Activated CD8-positive, alpha-beta memory T cell treated with anti-CD3 and anti-CD28 coated beads for 36 hours (primary cell): ENCODE results near the gene GPR15. TPM values are rescaled to one million over a fixed set of nuclear protein-coding genes. Genes with fewer than 3 reads are reported as not detected.

Experiments used
- CTCF ChIA-PET: fragments of 350-600 bp; sonication (Branson Sonifier 250); formaldehyde crosslinking; loops from one replicate; lab custom pipeline; 2021; ENCODE audit warnings: antibody characterized with exemption; lab: Charles Lee
- POLR2A ChIA-PET: fragments of 350-600 bp; sonication (Branson Sonifier 250); formaldehyde crosslinking; loops from one replicate; lab custom pipeline; 2021; ENCODE audit warnings: antibody characterized with exemption; lab: Charles Lee
- total RNA-seq, 2 experiments: library from RNA; stranded (reverse); gene quantifications; one replicate each; pipeline ENCODE4 v1.2.3, GENCODE V29; 2021

GPR15 gene
- 1 to 10 TPM; 4.4 to 5.0 TPM for total RNA-seq

- POLR2A ChIA-PET, result interaction anchor here (1.8 kb wide), 1 partner anchor 24 kb away, joined by 16 read pairs; no protein-coding TSS in a partner anchor
- CTCF ChIA-PET, result interaction anchor here (0.6 kb wide), 1 partner anchor 498 kb away, joined by 3 read pairs; no protein-coding TSS in a partner anchor
Measured at GRCh38 chr3:98531622-98532274, at the start of gene GPR15. Gene GPR15, plus strand, starts transcription at chr3:98531978. Its CDS starts 56 bp downstream, at chr3:98532034.

GRCh38 chr3:98482717-98483482 lies 48.9 kb upstream of the GPR15 start:
- ChIA-PET POLR2A (no interaction called here), CTCF (no interaction called here)

- CTCF ChIA-PET, result no interaction called here
- POLR2A ChIA-PET, result no interaction called here
Measured at GRCh38 chr3:98483626-98484025, 48.2 kb upstream of the GPR15 start.

- POLR2A ChIA-PET, result no interaction called here
- CTCF ChIA-PET, result no interaction called here
Measured at GRCh38 chr3:98497381-98497780, 34.4 kb upstream of the GPR15 start, which contains the start of gene OR5K2. Gene OR5K2, plus strand, starts transcription at chr3:98497681. Its CDS starts 0 bp downstream, at chr3:98497681.

- POLR2A ChIA-PET, result no interaction called here
- CTCF ChIA-PET, result no interaction called here
Measured at GRCh38 chr3:98500019-98500418, 31.8 kb upstream of the GPR15 start.

- CTCF ChIA-PET, result no interaction called here
- POLR2A ChIA-PET, result no interaction called here
Measured at GRCh38 chr3:98501270-98501669, 30.5 kb upstream of the GPR15 start.

GRCh38 chr3:98501863-98502576 lies 29.8 kb upstream of the GPR15 start:
- ChIA-PET POLR2A (no interaction called here), CTCF (no interaction called here)

- CTCF ChIA-PET, result interaction anchor here (0.6 kb wide), 1 partner anchor 985 kb away, joined by 3 read pairs; no protein-coding TSS in a partner anchor
- POLR2A ChIA-PET, result no interaction called here
Measured at GRCh38 chr3:98504539-98504938, 27.2 kb upstream of the GPR15 start.

GRCh38 chr3:98508582-98508981 lies 23.2 kb upstream of the GPR15 start:
- ChIA-PET POLR2A (no interaction called here), CTCF (no interaction called here)

GRCh38 chr3:98512576-98512975 lies 19.2 kb upstream of the GPR15 start:
- ChIA-PET POLR2A (no interaction called here), CTCF (no interaction called here)

GRCh38 chr3:98513091-98513511 lies 18.7 kb upstream of the GPR15 start:
- ChIA-PET POLR2A (no interaction called here), CTCF (no interaction called here)

- ChIA-PET POLR2A (no interaction called here), CTCF (interaction anchor here (1.4 kb wide), 1 partner anchor 88 kb away, joined by 3 read pairs; no protein-coding TSS in a partner anchor)
Measured at GRCh38 chr3:98513736-98514135, 18.0 kb upstream of the GPR15 start.

- POLR2A ChIA-PET, result no interaction called here
- CTCF ChIA-PET, result interaction anchor here (1.4 kb wide), 1 partner anchor 87 kb away, joined by 3 read pairs; no protein-coding TSS in a partner anchor
Measured at GRCh38 chr3:98514948-98515347, 16.8 kb upstream of the GPR15 start.

GRCh38 chr3:98518816-98519215 lies 13.0 kb upstream of the GPR15 start:
- POLR2A ChIA-PET, result no interaction called here
- CTCF ChIA-PET, result interaction anchor here (0.9 kb wide), 1 partner anchor 18 kb away, joined by 3 read pairs; no protein-coding TSS in a partner anchor

- ChIA-PET CTCF (interaction anchor here (0.9 kb wide), 2 partner anchors 10 to 18 kb away, joined by 3 read pairs; no protein-coding TSS in a partner anchor), POLR2A (interaction anchor here (1.0 kb wide), 1 partner anchor 38 kb away, joined by 5 read pairs; no protein-coding TSS in a partner anchor)
Measured at GRCh38 chr3:98519351-98519750, 12.4 kb upstream of the GPR15 start.

GRCh38 chr3:98521897-98522543 lies 9.8 kb upstream of the GPR15 start:
- CTCF ChIA-PET, result interaction anchor here (0.6 to 2.0 kb wide), 3 partner anchors 13 to 34 kb away, joined by 3 to 7 read pairs (median 5); no protein-coding TSS in a partner anchor
- POLR2A ChIA-PET, result interaction anchor here (0.6 to 2.2 kb wide), 6 partner anchors 14 to 43 kb away, joined by 5 to 17 read pairs (median 7); no protein-coding TSS in a partner anchor

GRCh38 chr3:98522544-98523281 lies 9.1 kb upstream of the GPR15 start, which contains the start of gene CLDND1:
Gene CLDND1, minus strand, starts transcription at chr3:98522902. Its CDS starts 1,478 bp downstream, at chr3:98521424.
- POLR2A ChIA-PET, result interaction anchor here (0.6 to 2.2 kb wide), 11 partner anchors 10 to 71 kb away, joined by 3 to 17 read pairs (median 5); partner anchors contain the start of gene CPOX
- CTCF ChIA-PET, result interaction anchor here (0.8 to 2.0 kb wide), 5 partner anchors 10 to 68 kb away, joined by 3 to 7 read pairs (median 3); no protein-coding TSS in a partner anchor

GRCh38 chr3:98525494-98525893 lies 6.3 kb upstream of the GPR15 start:
- CTCF ChIA-PET, result no interaction called here
- POLR2A ChIA-PET, result no interaction called here
